HG02642 (cell line): ENCODE results near the gene SLC6A5.

Source experiments
- ATAC-seq: cut with Tn5 transposase; IDR thresholded peaks from one replicate; pipeline ENCODE4 v1.9.1; 2021; ENCODE audit warnings: mild to moderate bottlenecking; ENCODE audit not compliant: unreplicated experiment, poor library complexity

SLC6A5 gene

DNA sequence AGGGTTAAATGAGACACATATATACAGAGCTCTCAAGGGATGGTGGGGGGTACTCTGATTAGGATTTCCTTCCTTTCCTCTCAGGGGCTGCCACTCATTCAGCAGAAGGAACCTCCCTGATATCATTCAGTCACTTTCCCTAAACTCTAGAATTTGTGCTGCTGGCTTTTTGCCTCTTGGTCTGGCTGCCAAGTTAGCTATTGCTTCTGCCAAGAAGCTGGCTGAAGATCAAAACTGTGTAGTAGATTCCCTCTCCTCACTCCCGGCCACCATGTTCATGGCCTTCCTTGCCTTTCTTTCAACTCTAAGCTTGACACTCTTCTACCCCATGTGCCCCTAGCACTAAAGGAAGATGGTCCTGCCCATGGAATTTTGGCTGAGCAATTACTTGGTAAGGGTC, 18.7 kb downstream of the SLC6A5 start:
- ATAC-seq = no peak

DNA sequence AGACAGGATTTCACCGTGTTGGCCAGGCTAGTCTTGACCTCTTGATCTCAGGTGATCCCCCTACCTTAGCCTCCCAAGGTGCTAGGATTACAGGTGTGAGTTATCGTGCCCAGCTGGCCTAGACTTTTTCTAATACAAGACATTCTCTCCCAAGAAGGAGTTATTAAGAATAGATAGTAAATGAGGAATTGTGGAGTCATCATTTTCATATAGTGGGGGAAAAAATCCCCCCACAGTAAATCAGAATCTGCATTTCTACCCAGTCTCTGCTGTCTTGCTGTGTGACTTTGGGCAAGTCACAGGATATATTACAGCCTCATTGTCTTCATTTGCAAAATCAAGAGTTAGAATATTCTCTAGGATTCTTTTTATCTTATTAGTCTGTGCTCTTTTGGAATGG, 21.6 kb downstream of the SLC6A5 start:
- ATAC-seq = no peak

DNA sequence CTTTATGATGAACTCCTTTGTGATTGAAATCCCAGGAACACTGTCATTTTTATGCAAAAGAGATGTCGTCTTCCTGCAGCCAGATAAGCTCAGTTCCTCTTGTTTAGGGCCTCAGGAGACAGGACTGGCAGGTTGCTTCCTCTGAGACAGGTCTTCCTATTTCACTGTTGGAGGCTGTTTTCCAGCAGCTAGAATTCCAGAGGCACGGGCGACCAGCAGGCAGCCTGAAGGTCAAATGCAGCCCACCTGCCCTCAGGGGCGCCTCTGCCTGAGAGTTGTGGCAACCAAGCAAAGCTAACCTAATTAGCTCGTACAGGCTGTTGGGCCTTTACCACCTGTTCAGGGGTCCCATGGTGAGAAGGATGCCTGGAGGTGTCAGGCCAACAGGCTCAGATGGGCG, 22.3 kb downstream of the SLC6A5 start:
- no peak for ATAC-seq

DNA sequence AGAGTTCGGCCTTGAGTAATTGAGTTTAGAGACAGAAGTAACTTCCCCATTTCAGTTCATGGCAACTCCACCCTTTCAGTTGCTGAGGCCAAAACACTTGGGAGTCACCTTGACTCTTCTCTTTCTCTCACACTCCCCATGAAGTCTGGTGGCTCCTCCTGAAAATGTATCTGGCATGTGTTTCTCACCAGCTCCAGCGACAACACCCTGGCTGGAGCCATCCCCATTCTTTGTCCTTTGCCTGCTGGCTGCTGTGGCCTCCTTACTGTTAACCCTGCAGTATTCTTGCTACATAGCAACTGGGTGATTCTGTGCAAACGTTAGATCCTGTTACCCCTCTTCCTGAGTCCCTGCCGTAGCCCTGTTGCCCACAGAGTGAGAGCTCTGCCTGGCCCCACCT, 23.8 kb downstream of the SLC6A5 start:
- no peak for ATAC-seq

DNA sequence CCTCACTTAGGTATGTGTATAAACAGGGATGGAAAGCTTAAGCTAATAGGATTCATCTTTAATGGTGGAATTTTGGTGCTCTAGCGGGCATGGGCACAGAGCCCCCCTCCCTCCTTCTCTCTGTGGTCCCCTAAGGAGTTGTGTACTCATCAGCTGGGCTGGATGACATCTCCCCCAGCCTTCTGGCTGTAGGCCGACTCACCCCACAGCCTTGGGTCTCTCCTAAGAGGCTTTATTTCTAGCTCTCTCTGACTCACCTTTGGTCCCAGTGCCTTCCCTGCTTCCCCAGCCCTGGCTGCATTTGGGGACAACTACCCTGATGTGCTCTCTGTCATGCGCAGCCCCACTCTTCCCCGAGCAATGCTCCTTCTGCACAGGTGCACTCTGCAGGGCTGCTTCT, 26.9 kb downstream of the SLC6A5 start:
- ATAC-seq = no peak

DNA sequence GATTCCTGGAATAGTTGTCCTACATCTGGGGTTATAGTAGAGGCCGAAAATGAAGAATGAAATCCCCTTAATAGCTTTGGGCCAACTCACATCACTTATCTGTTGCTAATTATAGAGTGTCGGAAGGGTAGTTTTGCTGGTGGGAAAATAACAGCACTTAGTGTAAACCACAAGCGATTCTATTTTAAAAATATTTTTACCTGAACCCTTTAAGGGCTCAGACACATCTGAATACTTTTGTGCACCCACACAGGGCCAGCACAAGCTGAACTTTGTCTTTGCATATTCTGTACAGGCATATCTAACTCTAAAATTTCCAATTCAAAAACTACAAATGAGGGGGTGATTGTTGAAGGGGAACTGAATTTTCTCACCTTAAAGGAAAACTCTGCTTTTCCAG, 27.6 kb downstream of the SLC6A5 start:
- no peak for ATAC-seq

DNA sequence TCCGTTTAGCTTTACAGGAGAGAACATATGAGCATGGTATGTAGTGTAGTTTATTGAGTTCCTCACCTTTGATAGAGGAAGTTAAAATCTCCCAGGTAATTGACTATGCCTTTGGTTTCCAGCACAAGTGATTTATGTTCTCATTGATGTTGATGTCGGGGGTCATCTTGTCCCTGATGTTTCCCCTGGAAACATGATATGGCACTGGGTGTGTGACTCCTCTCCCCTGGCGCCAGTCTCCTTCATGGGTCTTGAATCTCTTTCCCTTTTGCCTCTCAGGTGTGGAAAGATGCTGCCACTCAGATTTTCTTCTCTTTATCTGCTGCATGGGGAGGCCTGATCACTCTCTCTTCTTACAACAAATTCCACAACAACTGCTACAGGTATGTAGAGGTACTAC, 28.3 kb downstream of the SLC6A5 start:
- no peak for ATAC-seq

DNA sequence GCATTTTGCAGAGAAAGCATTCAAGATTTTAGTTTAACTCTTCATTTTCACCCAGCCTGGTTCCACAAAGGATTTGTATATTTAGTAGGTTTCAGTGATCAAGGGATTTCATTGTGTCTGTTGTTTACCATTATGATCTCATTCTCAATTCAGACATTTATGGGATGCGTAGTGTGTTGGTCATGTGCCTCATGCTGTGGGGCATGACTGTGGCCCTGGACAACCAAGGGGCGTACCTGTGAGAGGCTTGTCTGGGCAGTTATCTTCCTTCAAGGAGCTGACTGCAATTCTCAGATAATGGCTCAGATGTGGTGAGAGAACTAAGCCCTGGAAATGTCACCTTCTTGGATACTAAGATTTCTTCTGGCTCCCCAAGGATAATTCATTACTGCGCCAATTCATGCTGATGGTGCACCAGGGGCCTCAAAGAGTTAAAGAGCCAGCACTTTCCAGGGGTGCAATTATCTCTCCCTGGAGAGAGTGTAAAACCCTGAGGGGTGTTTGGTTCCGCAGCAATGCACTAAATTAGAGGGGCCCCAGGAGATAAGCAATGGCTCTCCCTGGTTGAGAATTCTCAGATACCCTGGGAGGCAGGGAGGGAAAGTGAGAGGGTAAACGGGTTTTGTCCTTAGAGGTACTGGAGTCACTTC, 32.2 kb downstream of the SLC6A5 start:
- ATAC-seq = no peak

DNA sequence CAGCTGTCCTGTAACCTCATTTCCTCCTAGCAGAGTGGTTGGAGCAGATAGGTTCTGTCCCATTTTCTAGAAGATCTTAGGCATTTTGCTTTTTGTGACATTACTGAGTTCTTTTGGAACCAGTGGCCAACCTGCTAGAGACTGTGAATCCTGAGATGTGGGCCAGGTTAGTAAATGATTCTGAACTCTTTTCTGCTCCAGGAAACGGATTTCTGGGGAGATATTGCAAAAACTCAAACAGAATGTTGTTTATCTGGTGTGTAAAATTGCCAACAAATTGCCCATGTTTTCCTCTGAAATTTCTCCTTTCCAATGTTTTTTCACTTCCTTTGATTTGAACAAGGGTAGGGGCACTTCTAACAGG, 32.7 kb downstream of the SLC6A5 start:
- no peak for ATAC-seq

DNA sequence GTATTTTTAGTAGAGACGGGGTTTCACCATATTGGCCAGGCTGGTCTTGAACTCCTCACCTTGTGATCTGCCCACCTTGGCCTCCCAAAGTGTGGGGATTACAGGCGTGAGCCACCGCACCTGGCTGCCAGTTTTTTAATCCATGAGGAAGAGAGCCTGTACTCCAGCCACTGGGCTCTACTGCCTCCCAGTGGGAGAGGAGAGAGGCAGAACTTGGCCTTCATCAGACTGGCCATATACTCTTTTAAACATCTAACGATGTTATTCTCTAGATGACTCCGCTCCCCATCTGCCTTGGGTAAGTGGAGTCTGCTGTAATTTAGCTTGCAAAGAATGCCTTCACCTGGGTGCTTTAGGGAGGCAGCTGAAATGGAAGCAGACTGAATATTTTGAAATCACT, 34.6 kb downstream of the SLC6A5 start:
- ATAC-seq = no peak

DNA sequence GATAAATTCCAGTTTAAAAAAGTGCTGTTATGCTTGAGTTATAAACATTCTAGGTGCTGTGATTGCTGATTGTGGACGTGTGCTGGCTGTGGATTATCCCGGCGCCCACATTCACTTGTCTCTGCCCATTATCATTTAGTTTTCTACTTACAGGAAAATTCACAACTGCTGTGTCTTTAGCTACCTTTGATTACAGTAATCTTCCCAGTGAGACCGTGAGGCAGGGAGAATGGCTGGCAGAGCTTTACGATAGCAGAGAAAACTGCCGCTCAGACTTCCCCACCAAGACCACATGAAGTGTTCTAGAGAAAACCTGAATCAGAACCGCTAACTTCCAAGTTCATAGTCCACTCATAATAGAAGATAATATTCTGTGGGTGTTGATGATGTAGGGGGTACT, 35.4 kb downstream of the SLC6A5 start:
- no peak for ATAC-seq

DNA sequence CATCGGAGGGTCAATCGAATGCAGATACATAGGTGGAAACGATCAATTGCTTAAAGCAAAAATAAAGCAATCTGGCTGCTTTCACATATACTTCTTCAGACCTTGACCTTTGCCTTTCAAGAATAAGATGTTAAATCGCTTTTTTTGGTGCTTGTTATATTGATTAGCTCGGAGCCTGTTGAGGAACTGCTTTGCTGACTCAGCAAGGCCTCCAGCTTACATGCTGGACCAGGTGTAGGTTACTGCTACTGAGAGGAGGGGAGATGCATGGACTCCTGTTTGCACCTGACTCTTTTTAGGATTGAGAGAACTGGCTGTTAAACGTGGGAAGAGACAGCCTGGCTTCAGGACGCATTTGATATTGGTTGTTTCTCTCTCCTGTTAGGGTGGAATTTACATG, 38.7 kb downstream of the SLC6A5 start:
- ATAC-seq = no peak

DNA sequence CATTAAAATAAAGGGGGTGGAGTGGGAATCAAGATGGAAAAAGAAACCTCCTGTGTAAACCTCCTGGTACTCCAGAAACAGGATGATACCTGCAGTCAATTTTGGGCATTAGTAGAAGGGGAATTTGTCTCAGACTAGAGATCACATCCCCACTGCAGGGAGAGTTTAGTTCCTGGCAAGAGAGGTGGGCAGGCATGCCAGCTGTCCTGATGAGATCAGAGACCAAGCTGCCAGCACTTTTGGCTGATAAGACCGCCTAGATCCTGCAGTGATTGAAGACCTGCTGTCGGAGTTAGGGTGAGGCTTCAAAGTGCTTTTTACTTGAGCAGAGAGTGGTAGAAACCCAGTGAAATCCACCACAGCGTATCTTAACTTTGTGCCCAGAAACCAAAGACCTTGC, 40.3 kb downstream of the SLC6A5 start:
- no peak for ATAC-seq

DNA sequence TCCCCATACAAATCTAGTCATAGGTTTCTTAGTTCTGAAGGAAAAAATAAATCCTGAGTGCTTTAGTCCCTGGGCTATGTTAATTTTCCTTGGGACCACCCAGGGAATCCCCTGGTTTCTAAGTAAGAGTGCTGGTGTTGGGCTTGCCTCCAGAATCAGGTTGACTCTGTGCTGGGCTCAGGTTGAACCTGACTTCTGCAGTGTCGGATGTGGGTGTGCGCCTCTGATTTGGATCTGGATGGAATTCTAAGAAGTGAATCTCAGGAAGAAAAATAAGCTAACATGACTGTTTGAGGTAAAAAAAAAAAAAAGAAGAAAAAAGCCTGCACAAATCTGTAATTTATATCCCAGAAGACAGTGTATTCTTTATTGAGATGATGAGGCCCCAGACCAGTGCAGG, 41.0 kb downstream of the SLC6A5 start:
- no peak for ATAC-seq

DNA sequence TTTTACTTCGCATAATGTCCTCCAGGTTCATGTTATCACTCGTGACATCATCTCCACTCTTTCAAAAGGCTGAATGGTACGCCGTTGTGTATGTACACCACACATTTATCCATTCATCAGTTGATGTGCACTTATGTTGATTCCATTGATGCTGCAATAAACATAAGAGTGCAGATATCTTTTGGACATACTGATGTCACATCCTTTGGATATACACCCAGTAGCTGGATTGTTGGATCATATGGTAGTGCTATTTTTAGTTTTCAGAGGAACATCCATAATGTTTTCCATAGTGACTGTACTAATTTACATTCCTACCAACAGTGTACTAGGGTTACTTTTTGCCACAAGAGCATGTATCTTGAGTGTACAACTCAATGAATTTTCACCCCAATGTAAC, 45.0 kb downstream of the SLC6A5 start:
- ATAC-seq = no peak

DNA sequence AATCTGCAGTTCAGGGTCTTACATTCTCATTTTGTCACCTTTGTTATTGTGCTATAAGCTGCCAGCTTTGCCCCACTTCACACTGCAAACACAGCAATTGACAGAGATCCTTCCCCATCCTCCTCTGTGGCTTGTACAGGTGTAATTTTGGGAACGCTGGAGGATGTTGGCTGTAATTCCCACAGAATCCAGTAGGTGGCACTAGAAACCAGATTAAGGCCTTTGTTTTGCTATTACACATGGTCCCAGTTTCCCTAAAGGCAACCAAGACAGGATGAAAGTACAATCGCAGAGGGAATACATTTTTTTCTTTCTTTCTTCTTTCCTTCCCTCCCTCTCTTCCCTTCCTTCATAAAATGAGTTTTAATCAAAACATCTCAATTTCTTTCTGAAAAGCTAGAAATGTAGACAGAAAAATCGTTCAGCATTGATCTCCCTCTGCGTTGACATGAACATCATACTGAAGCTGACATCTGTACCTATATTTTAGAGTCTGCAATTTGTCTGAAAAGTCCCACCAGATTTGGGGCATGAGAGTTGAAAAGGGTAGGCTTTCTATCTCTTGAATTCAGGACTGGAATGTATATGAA, 48.7 kb downstream of the SLC6A5 start:
- ATAC-seq = no peak

DNA sequence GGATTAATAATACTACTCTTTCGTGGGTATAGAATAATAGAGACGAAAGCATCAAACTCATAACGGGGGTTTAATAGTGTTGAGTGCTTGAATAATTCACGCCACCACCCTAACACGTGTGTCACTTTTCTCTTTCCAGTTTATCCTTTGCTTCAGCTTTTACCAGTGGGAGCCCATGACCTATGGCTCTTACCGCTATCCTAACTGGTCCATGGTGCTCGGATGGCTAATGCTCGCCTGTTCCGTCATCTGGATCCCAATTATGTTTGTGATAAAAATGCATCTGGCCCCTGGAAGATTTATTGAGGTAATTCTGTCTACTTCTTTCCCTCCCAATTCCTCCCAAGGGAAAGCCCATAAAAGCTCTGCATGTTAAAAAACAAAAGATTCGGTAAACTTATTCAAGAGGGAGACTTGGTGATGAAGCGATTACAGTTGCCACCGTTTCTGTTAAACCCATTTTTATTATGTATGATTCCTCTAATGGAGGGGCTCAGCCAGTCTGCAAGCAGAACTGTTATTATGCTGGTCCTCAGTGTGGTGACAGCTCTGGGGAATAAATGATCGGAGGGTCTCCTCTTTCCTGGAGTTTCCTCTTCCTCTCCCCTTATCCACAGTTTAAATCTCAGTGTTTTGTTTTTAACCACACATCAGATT, 52.9 kb downstream of the SLC6A5 start:
- ATAC-seq = no peak

DNA sequence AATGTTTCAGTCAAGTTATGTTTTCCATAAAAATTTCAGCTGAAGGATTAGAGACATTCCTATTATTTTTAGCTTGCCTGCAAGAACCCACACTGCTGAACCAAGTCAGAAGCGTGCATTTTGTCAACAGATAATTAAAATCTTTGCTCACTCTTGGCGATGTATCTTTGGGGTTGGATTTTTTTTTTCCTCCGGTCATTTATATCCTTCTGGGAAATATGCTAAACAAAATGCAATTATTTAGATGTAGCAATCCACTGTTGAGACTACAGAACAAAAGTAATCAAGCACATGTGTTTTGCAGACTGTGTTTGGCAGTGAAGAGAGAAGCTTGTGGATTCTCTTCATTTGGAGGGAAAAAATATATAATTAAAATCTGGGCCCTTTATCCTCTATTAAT, 54.6 kb downstream of the SLC6A5 start:
- ATAC-seq = no peak

DNA sequence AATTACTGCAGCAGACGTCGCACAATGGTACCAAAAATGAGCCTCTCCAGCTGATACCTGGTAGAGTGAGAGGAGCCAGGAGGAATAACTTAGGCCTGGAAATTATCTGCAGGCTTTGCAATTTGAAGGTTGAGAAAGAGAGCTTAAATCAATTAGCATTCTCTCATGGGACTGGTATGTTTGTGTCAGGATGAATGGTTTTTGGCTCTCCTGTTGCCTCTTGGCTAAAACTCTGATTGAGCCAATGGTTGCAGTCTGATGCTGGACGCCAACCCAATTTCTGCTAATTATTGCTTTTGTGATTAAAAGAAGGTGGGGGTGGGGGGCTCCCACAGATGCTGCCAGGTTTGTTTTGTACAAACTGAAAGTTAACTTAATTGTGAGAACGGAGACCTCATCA, 57.5 kb downstream of the SLC6A5 start:
- no peak for ATAC-seq

DNA sequence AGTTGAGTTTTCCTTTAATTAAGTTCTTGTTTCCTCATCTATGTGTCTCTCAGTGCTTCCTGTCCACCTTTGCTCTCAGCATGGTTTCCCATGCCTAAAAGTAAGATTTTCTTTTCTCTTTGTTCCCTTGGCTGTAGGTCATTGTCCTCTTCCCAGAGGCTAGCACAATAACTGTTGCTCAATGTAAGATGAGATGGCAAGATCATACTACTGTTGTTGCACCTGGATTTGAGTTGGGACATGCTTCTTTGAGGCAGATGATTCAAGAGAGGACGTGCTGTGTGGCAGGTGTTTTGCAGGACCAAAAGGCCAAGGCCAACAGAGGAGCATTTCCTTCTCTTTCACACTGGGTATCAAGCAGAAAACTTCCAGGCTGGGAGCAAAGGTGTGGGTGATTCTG, 58.7 kb downstream of the SLC6A5 start:
- ATAC-seq = no peak

DNA sequence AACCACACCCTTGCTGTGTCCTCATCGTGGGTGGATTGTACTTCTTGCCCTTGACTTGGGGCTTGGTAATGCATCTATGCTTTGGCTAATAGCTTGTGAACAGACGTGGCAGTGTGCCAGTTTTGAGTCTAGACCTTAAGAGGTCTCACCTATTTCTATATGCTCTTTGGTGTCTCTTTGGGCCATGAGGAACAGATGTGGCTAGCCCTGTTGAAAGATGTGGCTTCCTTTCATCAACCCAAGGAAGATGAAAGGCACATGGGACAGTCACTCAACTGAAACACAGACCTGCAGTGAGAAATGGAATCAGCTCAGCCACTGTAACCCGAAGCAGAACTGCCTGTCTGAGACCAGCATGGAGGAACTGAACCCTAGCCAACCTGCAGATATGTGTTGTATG, 62.0 kb downstream of the SLC6A5 start:
- ATAC-seq = no peak

DNA sequence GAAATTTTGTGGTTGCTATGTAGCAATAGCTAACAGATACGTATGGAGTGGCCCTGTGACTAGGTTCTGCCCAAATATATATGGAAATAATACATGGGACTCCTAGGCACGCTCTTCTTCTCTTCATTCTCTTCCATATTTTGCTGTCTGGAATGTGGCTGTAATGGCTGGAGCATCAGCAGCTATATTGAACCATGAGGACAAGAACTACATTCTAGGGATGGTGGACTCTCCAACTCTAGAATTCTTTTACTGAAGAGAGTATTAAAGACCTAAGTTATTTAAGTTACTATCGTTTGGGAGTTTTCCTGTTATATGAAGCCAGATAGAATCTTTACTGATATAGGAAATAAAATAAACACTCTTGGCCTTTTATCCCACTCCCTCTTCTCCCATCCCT, 62.4 kb downstream of the SLC6A5 start:
- ATAC-seq = no peak
